Uterus (tissue), 4 donors: ENCODE results near the gene TANC1. TPM values are rescaled to one million over a fixed set of nuclear protein-coding genes. Genes with fewer than 3 reads are reported as not detected.

Experiments
- DNase-seq, 2 donors: peaks; one replicate each; pipeline ENCODE4 v3.0.0-alpha.2; 2019 to 2020
- H3K27ac ChIP-seq, 2 donors: fragments of 200-600 bp; sonication (generic); 1 replicate in 1 of 2; 2 replicates in 1 of 2; pipeline ENCODE4 v1.5.1; 2016 to 2018
- H3K27me3 ChIP-seq, 2 donors: fragments of 200-600 bp; sonication (generic); one replicate each; pipeline ENCODE4 v1.5.1; 2018 to 2019; ENCODE audit warnings: control low read depth in 1 of 2
- H3K36me3 ChIP-seq, 2 donors: fragments of 200-600 bp; sonication (generic); one replicate each; pipeline ENCODE4 v1.5.1; 2019; ENCODE audit warnings: control low read depth in 1 of 2
- H3K4me1 ChIP-seq, 2 donors: fragments of 200-600 bp; sonication (generic); one replicate each; pipeline ENCODE4 v1.5.1; 2018 to 2019; ENCODE audit warnings: control low read depth in 1 of 2
- H3K4me3 ChIP-seq, 2 donors: fragments of 200-600 bp; sonication (generic); 1 replicate in 1 of 2; 2 replicates in 1 of 2; pipeline ENCODE4 v1.5.1; 2018 to 2019; ENCODE audit warnings: mild to moderate bottlenecking in 1 of 2
- H3K9me3 ChIP-seq, 2 donors: fragments of 200-600 bp; sonication (generic); one replicate each; pipeline ENCODE4 v1.5.1; 2019; ENCODE audit warnings: control low read depth in 1 of 2
- POLR2A ChIP-seq, 2 donors: fragments of 450-650 bp; IDR thresholded peaks; one replicate each; pipeline ENCODE4 v1.6.1; 2016; ENCODE audit warnings: antibody characterized with exemption in 2 of 2, mild to moderate bottlenecking in 1 of 2, moderate library complexity in 1 of 2
- intact Hi-C: fragments of 100-400 bp; cut with DNase I; formaldehyde crosslinking; loops from one replicate; pipeline ENCODE4 v1.15.1; 2023; ENCODE audit warnings: low total_unique reads
- total RNA-seq, 4 donors: library from RNA; depleted of rRNA in 3 of 4; stranded (reverse); fragments of >200 nt in 3 of 4; gene quantifications; one replicate each; pipeline versions ENCODE4 v1.1.0 to v1.2.4, GENCODE V29; 2014 to 2023
- TF ChIP-seq, protein P1 (sequence below), 4 experiments: fragments of 200-600 bp in 2 of 4; fragments of 450-650 bp in 2 of 4; sonication (generic) in 2 of 4; IDR thresholded peaks; one replicate each; pipeline ENCODE4 v1.5.1; 2016 to 2019; ENCODE audit warnings: antibody characterized with exemption in 4 of 4, mild to moderate bottlenecking in 2 of 4, moderate library complexity in 1 of 4
- donor health status: DM: yes; HTN: yes; CAD: no.

Gene TANC1
- total RNA-seq, 4 donors from 2014 or later: 34.7 to 92.7 (median 67.4) TPM

DNA sequence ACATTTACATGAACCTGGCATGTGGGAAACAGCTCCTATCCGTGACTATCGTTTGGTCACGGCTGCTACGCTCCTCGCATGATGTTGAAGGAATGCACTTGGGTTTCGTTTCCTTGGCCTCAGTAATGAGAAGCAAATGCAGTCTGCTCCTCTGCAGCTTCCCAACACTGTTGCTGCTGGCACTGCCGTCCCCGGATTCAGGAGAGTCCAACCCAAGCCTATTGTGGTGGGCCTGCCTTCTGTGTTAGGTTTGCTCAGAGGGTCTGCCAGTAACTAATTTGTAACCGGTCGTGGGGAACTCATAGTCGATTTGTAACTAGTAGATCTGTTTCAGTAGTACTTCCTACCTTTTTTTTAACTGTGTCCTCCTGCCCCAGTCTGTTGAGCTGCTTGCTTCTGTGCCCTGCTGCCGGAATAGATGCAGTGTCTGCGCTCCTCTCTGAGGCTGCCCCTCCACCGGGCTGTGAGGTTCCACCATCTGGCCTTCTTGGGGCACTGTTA lies 259.7 kb downstream of the TANC1 start:
- TF ChIP-seq POLR2A (IDR thresholded peaks at IDR 0.05): no peak
- intact Hi-C loops: no loop called here
- H3K4me1 ChIP-seq: no peaks in the 10 kb centered on the region
- no peak overlapping the region for H3K4me3 ChIP-seq
- no peaks in the 10 kb centered on the region for H3K27me3 ChIP-seq
- H3K9me3 ChIP-seq: no peaks in the 10 kb centered on the region
- no peak for DNase-seq
- no peak overlapping the region for H3K27ac ChIP-seq
- H3K36me3 ChIP-seq: no peaks in the 10 kb centered on the region

DNA sequence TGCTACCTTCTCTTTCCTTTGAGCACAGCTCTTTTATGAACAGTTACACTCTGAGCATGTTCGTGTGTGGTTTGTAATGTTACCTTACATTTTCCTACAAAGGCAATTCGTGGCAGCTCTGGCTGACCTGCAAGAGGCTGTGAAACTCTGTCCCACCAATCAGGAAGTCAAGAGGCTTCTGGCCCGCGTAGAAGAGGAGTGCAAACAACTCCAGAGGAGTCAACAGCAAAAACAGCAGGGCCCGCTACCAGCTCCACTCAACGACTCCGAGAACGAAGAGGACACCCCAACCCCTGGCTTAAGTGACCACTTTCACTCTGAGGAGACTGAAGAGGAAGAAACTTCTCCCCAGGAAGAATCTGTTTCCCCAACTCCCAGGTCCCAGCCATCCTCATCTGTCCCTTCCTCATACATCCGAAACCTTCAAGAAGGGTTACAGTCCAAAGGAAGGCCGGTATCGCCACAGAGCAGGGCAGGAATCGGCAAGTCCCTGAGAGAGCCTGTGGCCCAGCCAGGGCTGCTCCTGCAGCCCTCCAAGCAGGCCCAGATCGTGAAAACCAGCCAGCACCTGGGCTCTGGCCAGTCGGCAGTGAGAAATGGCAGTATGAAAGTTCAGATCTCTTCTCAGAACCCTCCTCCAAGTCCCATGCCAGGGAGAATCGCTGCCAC lies 261.2 kb downstream of the TANC1 start:
- TF ChIP-seq, protein P1, sequence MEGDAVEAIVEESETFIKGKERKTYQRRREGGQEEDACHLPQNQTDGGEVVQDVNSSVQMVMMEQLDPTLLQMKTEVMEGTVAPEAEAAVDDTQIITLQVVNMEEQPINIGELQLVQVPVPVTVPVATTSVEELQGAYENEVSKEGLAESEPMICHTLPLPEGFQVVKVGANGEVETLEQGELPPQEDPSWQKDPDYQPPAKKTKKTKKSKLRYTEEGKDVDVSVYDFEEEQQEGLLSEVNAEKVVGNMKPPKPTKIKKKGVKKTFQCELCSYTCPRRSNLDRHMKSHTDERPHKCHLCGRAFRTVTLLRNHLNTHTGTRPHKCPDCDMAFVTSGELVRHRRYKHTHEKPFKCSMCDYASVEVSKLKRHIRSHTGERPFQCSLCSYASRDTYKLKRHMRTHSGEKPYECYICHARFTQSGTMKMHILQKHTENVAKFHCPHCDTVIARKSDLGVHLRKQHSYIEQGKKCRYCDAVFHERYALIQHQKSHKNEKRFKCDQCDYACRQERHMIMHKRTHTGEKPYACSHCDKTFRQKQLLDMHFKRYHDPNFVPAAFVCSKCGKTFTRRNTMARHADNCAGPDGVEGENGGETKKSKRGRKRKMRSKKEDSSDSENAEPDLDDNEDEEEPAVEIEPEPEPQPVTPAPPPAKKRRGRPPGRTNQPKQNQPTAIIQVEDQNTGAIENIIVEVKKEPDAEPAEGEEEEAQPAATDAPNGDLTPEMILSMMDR (IDR thresholded peaks at IDR 0.05): no peak
- no peak for TF ChIP-seq POLR2A (IDR thresholded peaks at IDR 0.05)
- DNase-seq: no peak
- H3K36me3 ChIP-seq: no peaks in the 10 kb centered on the region
- no peak overlapping the region for H3K4me3 ChIP-seq
- H3K9me3 ChIP-seq: no peaks in the 10 kb centered on the region
- no peaks in the 10 kb centered on the region for H3K27me3 ChIP-seq
- intact Hi-C loops: no loop called here
- no peaks in the 10 kb centered on the region for H3K4me1 ChIP-seq
- no peak overlapping the region for H3K27ac ChIP-seq

DNA sequence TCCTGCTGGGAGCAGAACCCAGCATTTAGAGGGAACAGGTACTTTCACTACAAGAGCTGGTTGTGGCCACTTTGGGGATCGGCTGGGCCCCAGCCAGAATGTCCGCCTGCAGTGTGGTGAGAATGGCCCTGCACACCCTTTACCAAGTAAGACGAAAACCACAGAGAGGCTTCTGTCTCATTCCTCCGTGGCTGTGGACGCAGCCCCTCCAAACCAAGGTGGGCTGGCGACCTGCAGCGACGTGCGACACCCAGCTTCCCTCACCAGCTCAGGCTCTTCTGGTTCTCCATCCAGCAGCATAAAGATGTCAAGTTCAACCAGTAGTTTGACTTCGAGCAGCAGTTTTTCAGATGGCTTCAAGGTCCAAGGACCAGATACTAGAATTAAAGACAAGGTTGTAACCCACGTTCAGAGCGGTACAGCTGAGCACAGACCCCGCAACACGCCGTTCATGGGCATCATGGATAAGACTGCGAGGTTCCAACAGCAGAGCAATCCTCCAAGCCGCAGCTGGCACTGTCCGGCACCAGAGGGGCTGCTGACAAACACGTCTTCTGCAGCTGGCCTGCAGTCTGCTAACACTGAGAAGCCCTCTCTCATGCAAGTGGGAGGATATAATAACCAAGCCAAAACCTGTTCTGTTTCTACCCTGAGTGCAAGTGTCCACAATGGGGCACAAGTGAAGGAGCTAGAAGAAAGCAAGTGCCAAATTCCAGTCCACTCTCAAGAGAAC lies 261.9 kb downstream of the TANC1 start:
- Histone ChIP-seq H3K9me3 (no peaks in the 10 kb centered on the region), H3K27ac (no peak overlapping the region), H3K36me3 (no peaks in the 10 kb centered on the region), H3K4me3 (no peak overlapping the region), H3K4me1 (no peaks in the 10 kb centered on the region), H3K27me3 (no peaks in the 10 kb centered on the region)
- DNase-seq: no peak
- TF ChIP-seq, protein P1 (IDR thresholded peaks at IDR 0.05): no peak
- TF ChIP-seq POLR2A (IDR thresholded peaks at IDR 0.05): no peak
- intact Hi-C loops: no loop called here

DNA sequence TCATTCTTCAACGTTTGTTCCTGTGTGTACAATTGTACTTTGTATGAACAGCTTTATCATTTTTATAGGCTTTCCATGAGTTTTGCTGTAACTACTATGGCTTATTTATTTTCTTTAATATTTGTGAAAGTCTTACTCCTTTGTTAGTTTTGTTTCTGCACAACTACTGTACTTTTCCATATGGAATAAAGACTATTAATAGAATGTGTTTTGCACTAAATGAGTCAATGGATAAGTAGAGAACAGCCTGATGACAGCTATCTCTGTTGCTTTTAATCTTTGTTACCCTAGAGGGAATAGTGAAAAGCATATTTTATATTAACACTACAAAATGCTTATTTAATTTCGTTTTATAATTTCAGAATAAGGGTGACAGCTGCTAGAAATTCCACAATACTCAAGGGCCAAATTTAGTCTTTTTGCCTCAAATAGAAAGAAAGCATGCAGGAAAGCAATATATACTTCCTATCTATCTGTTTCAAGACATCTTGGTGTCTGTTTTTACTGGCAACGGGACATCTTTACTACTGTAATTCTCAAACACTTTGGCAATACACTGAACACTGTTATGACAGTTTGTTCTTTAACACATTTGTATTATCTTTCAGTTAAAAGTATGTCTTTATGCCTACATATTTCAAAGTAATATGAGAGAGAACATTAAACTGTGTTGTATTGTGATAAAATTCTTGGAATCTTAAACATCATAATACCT lies 264.2 kb downstream of the TANC1 start:
- no peak for DNase-seq
- Histone ChIP-seq H3K36me3 (no peaks in the 10 kb centered on the region), H3K27ac (no peak overlapping the region), H3K27me3 (no peaks in the 10 kb centered on the region), H3K4me3 (no peak overlapping the region), H3K9me3 (no peaks in the 10 kb centered on the region), H3K4me1 (no peaks in the 10 kb centered on the region)
- TF ChIP-seq, protein P1 (IDR thresholded peaks at IDR 0.05): no peak
- no peak for TF ChIP-seq POLR2A (IDR thresholded peaks at IDR 0.05)
- intact Hi-C loops: no loop called here

DNA sequence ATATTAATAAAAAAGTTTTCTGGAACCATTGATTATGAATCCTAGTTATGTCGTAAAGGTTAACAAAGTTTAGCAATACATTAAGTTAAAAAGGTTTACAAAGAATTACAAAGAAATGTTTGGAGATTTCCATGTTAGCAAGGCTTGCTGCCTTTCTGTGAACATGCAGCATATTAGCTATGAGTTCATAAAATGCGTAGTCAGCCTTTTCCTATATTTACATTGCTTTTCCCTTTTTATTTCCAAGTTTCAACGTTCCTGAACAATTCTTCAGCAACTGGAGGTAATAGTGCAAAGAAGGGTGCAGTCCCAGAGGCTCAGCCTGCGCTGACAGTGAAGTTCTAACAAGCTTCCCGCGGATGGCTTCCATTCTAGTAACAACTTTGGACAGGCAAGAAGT lies 266.4 kb downstream of the TANC1 start:
- Histone ChIP-seq H3K9me3 (no peaks in the 10 kb centered on the region), H3K4me1 (no peaks in the 10 kb centered on the region), H3K27me3 (no peaks in the 10 kb centered on the region), H3K36me3 (no peaks in the 10 kb centered on the region), H3K4me3 (no peak overlapping the region), H3K27ac (no peak overlapping the region)
- TF ChIP-seq POLR2A (IDR thresholded peaks at IDR 0.05): no peak
- TF ChIP-seq, protein P1 (IDR thresholded peaks at IDR 0.05): no peak
- DNase-seq: no peak
- intact Hi-C loops: no loop called here
